CD4-positive, alpha-beta T cell (primary cell): ENCODE results near the gene NXPH1. TPM values are rescaled to one million over a fixed set of nuclear protein-coding genes. Genes with fewer than 3 reads are reported as not detected.

Experiments
- ATAC-seq: fragments of 200-7000 bp; cut with Tn5 transposase; one replicate; pipeline ENCODE4 v1.10.0; 2022; ENCODE audit warnings: mild to moderate bottlenecking; ENCODE audit not compliant: poor library complexity
- CTCF ChIA-PET: fragments of 350-600 bp; sonication (Branson Sonifier 250); formaldehyde crosslinking; loops from one replicate; lab custom pipeline; 2021; ENCODE audit warnings: antibody characterized with exemption, inconsistent platforms; lab: Charles Lee
- POLR2A ChIA-PET: fragments of 350-600 bp; sonication (Branson Sonifier 250); formaldehyde crosslinking; loops from one replicate; lab custom pipeline; 2021; ENCODE audit warnings: antibody characterized with exemption, inconsistent platforms; lab: Charles Lee
- DNase-seq, 14 experiments: peaks; one replicate each; pipeline ENCODE4 v3.0.0-alpha.2; 2013 to 2020; ENCODE audit warnings: mixed read lengths in 2 of 14
- H3K27ac ChIP-seq, 2 donors: one replicate each; pipeline versions ENCODE4 v1.5.1 to v1.7.0; 2013; ENCODE audit warnings: low read length in 2 of 2, low read depth in 1 of 2, mild to moderate bottlenecking in 1 of 2
- H3K27me3 ChIP-seq, 2 experiments: 1 replicate in 1 of 2; 2 replicates in 1 of 2; pipeline versions ENCODE4 v1.6.1 to v1.7.0; 2013; ENCODE audit warnings: low read length in 2 of 2, control low read depth in 1 of 2, mild to moderate bottlenecking in 1 of 2, moderate library complexity in 1 of 2; ENCODE audit not compliant: insufficient read depth in 2 of 2, control insufficient read depth in 1 of 2
- H3K36me3 ChIP-seq: one replicate; pipeline ENCODE4 v1.6.1; 2013; ENCODE audit warnings: low read length, control low read depth; ENCODE audit not compliant: insufficient read depth
- H3K4me1 ChIP-seq: one replicate; pipeline ENCODE4 v1.6.1; 2013; ENCODE audit warnings: low read length, control low read depth; ENCODE audit not compliant: insufficient read depth
- H3K4me3 ChIP-seq: one replicate; pipeline ENCODE4 v1.5.1; 2013; ENCODE audit warnings: mild to moderate bottlenecking, low read length, moderate library complexity
- H3K9me3 ChIP-seq, 2 experiments: 1 replicate in 1 of 2; 2 replicates in 1 of 2; pipeline versions ENCODE4 v1.6.1 to v1.7.0; 2013; ENCODE audit warnings: low read length in 2 of 2, mild to moderate bottlenecking in 2 of 2, control low read depth in 1 of 2, moderate library complexity in 1 of 2; ENCODE audit not compliant: control insufficient read depth in 1 of 2, insufficient read depth in 1 of 2
- H3K27ac Mint-ChIP-seq: one replicate; pipeline ENCODE4 v1.8.0; 2020; ENCODE audit warnings: mixed read lengths
- H3K27me3 Mint-ChIP-seq: one replicate; pipeline ENCODE4 v1.8.0; 2021; ENCODE audit warnings: mixed read lengths
- H3K36me3 Mint-ChIP-seq: one replicate; pipeline ENCODE4 v1.8.0; 2021; ENCODE audit warnings: low read depth, mixed read lengths
- H3K4me1 Mint-ChIP-seq: one replicate; pipeline ENCODE4 v1.8.0; 2021; ENCODE audit warnings: low read depth, mixed read lengths
- H3K4me3 Mint-ChIP-seq: one replicate; pipeline ENCODE4 v1.8.0; 2020; ENCODE audit warnings: mild to moderate bottlenecking, mixed read lengths
- H3K9me3 Mint-ChIP-seq: one replicate; pipeline ENCODE4 v1.8.0; 2020; ENCODE audit warnings: mixed read lengths
- intact Hi-C, 2 experiments: fragments of 100-400 bp; cut with DNase I in 1 of 2; cut with micrococcal nuclease in 1 of 2; formaldehyde crosslinking; loops; one replicate each; pipeline versions ENCODE4 v1.15.1 to v1.9.0; 2023 to 2025; cut with DNase I, micrococcal nuclease
- total RNA-seq, 174 experiments: library from RNA in 2 of 174; stranded (reverse) in 2 of 174; gene quantifications; one replicate each; pipeline ENCODE4 v1.2.3 and lab custom pipeline; 2021 to 2026
- TF ChIP-seq, protein P1 (sequence below): fragments of 200-600 bp; IDR thresholded peaks from one replicate; pipeline ENCODE4 v1.8.0; 2022; ENCODE audit warnings: antibody characterized with exemption, mild to moderate bottlenecking

Gene NXPH1
- total RNA-seq, 2 experiments from 2014 or later = not detected

- peaks cover 2% of the 10 kb centered on the region for H3K9me3 Mint-ChIP-seq
- CTCF ChIA-PET = no interaction called here
- H3K4me1 Mint-ChIP-seq = no peaks in the 10 kb centered on the region
- H3K4me3 Mint-ChIP-seq = no peak overlapping the region
- Histone ChIP-seq H3K4me3 (no peak overlapping the region), H3K27me3 (peaks cover 0 to 2% of the 10 kb centered on the region in 2 experiments), H3K27ac (no peak overlapping the region), H3K36me3 (no peaks in the 10 kb centered on the region), H3K4me1 (no peaks in the 10 kb centered on the region), H3K9me3 (peaks cover 3 to 12% of the 10 kb centered on the region in 2 experiments)
- no peaks in the 10 kb centered on the region for H3K36me3 Mint-ChIP-seq
- POLR2A ChIA-PET = no interaction called here
- no peak overlapping the region for H3K27ac Mint-ChIP-seq
- peaks cover 12% of the 10 kb centered on the region for H3K27me3 Mint-ChIP-seq
- TF ChIP-seq, protein P1, sequence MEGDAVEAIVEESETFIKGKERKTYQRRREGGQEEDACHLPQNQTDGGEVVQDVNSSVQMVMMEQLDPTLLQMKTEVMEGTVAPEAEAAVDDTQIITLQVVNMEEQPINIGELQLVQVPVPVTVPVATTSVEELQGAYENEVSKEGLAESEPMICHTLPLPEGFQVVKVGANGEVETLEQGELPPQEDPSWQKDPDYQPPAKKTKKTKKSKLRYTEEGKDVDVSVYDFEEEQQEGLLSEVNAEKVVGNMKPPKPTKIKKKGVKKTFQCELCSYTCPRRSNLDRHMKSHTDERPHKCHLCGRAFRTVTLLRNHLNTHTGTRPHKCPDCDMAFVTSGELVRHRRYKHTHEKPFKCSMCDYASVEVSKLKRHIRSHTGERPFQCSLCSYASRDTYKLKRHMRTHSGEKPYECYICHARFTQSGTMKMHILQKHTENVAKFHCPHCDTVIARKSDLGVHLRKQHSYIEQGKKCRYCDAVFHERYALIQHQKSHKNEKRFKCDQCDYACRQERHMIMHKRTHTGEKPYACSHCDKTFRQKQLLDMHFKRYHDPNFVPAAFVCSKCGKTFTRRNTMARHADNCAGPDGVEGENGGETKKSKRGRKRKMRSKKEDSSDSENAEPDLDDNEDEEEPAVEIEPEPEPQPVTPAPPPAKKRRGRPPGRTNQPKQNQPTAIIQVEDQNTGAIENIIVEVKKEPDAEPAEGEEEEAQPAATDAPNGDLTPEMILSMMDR = no peak
- ATAC-seq (no peak), DNase-seq (no peak)
- intact Hi-C loops = no loop called here
These were observed 47.7 kb downstream of the NXPH1 start for GRCh38 chr7:8481096-8481495.

GRCh38 chr7:8481752-8482446 is 48.5 kb downstream of the NXPH1 start:
- Histone ChIP-seq H3K27me3 (peaks cover 0 to 2% of the 10 kb centered on the region in 2 experiments), H3K4me3 (no peak overlapping the region), H3K27ac (no peak overlapping the region), H3K4me1 (no peaks in the 10 kb centered on the region), H3K36me3 (no peaks in the 10 kb centered on the region), H3K9me3 (peaks cover 3 to 12% of the 10 kb centered on the region in 2 experiments)
- H3K27me3 Mint-ChIP-seq = peaks cover 9% of the 10 kb centered on the region
- H3K9me3 Mint-ChIP-seq = peaks cover 2% of the 10 kb centered on the region
- POLR2A ChIA-PET = no interaction called here
- CTCF ChIA-PET = no interaction called here
- intact Hi-C loops = no loop called here
- H3K36me3 Mint-ChIP-seq = no peaks in the 10 kb centered on the region
- no peak overlapping the region for H3K4me3 Mint-ChIP-seq
- no peak overlapping the region for H3K27ac Mint-ChIP-seq
- DNase-seq (no peak), ATAC-seq (no peak)
- TF ChIP-seq, protein P1 = no peak
- H3K4me1 Mint-ChIP-seq = no peaks in the 10 kb centered on the region

DNA sequence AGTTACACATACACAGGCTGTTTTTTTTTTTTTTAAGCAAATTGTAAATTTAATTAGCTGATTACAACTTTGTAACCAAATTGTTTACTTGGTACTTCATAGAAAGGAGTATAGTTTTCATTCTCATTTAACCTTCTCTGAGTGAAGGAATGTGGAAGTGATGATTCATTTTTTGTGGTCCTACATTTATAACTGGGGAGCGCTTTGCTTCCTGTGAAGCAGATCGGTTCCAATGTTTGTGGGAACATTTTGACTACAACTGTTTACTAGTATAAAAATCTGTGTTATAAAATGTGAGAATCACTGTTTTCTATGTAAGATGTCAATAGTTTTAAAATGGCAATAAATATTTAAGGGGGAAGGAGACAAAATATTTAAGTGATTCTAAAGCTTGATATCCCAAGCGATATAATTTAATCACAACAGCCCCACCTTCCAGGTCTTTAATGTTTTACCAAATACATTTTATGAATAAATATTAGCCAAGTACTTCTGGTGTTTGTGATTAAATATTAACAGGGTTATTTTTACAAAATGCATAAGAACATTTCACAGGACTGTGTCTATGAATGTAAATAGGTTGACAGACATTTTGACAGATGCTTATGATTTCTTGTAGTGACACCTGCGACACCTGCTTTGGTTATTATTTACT is 57.1 kb downstream of the NXPH1 start:
- POLR2A ChIA-PET = no interaction called here
- CTCF ChIA-PET = no interaction called here

More for the DNA sequence above, 57.1 kb downstream of the NXPH1 start:
- Mint-ChIP-seq H3K27me3 (peaks cover 6% of the 10 kb centered on the region), H3K4me3 (no peak overlapping the region), H3K27ac (no peak overlapping the region), H3K4me1 (no peaks in the 10 kb centered on the region), H3K9me3 (no peaks in the 10 kb centered on the region), H3K36me3 (no peaks in the 10 kb centered on the region)
- TF ChIP-seq, protein P1 = no peak
- DNase-seq (no peak), ATAC-seq (no peak)
- Histone ChIP-seq H3K27me3 (no peaks in the 10 kb centered on the region), H3K9me3 (no peaks in the 10 kb centered on the region), H3K27ac (no peak overlapping the region), H3K4me3 (no peak overlapping the region), H3K36me3 (no peaks in the 10 kb centered on the region), H3K4me1 (no peaks in the 10 kb centered on the region)
- intact Hi-C loops = no loop called here
